Hepatic stellate cell (primary cell): ENCODE results near the gene TMEM138.
"Not testable (repeated sequence)": the region's sequence is repeated elsewhere in the genome, so short reads cannot be mapped to it uniquely, and the experiment has no call there.

ENCODE experiments used
- DNase-seq: peaks from one replicate; pipeline ENCODE4 v3.0.0; 2011; ENCODE audit warnings: low spot score

Gene TMEM138

GRCh38 chr11:61364012-61364675 is 2.0 kb downstream of the TMEM138 start:
- DNase-seq: no peak

- DNase-seq: no peak
These were observed 5.2 kb downstream of the TMEM138 start for GRCh38 chr11:61367406-61367805.

GRCh38 chr11:61368646-61369045 is 6.5 kb downstream of the TMEM138 start:
- no peak for DNase-seq

GRCh38 chr11:61369372-61370348 is 7.5 kb downstream of the TMEM138 start:
- peak; percentile 49 for DNase-seq

GRCh38 chr11:61370349-61371005 is 8.3 kb downstream of the TMEM138 start:
- no peak for DNase-seq

GRCh38 chr11:61372659-61373420 is 10.7 kb downstream of the TMEM138 start:
- no peak for DNase-seq

GRCh38 chr11:61375761-61376108 is 13.6 kb downstream of the TMEM138 start:
- no peak for DNase-seq

GRCh38 chr11:61377461-61378160 is 15.4 kb downstream of the TMEM138 start:
- DNase-seq: no peak

DNA sequence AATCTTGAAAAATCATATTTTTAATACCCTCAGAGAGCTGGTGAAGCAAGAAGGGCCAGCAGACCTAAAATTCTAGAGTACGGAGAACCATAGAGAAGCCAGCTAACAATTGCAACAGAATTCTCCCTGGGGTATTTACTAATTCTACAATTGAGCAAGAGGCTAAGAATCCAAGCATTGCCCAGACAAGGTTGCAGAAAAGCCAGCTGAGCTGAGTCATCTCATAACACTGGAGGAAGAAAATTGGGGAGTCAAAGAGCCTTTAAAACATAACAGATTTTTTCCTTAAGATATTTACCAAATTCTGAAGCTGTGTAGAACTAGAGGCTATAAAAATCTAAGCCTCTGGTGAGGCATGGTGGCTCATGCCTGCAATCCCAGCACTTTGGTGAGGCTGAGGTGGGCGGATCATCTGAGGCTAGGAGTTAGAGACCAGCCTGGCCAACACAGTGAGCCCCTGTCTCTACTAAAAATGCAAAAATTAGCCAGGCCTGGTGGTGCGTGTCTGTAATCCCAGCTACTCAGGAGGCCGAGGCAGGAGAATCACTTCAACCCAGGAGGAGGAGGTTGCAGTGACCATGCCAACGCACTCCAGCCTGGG is 16.6 kb downstream of the TMEM138 start:
- DNase-seq: peak; percentile 94

- DNase-seq: no peak
These were observed 18.7 kb downstream of the TMEM138 start for GRCh38 chr11:61380884-61381283.

GRCh38 chr11:61383859-61384258 is 21.7 kb downstream of the TMEM138 start:
- DNase-seq: not testable (repeated sequence)

- no peak for DNase-seq
These were observed 22.4 kb downstream of the TMEM138 start for GRCh38 chr11:61384271-61385242.

DNA sequence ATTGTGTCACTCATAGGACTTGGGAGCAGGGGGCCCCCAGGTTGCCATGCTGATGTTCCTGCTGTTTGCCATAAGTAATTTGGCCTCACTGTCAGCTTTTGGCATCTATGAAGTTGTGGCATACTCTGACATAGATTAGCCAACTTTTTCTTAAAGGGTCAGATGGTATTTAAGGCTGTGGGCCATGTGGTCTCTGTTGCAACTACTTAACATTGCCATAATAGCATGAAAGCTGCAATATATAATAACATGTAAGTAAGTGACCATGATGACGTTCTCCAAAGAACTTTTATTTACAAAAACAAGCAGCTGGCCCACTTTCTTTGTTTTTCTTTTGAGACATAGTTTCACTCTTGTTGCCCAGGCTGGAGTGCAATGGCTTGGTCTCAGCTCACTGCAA is 28.0 kb downstream of the TMEM138 start:
- no peak for DNase-seq

- DNase-seq: peak; percentile 44
These were observed 30.9 kb downstream of the TMEM138 start for GRCh38 chr11:61392981-61393595.

GRCh38 chr11:61401173-61401572 is 39.0 kb downstream of the TMEM138 start:
- DNase-seq: no peak

- DNase-seq: no peak
These were observed 39.4 kb downstream of the TMEM138 start for GRCh38 chr11:61401573-61401972.

DNA sequence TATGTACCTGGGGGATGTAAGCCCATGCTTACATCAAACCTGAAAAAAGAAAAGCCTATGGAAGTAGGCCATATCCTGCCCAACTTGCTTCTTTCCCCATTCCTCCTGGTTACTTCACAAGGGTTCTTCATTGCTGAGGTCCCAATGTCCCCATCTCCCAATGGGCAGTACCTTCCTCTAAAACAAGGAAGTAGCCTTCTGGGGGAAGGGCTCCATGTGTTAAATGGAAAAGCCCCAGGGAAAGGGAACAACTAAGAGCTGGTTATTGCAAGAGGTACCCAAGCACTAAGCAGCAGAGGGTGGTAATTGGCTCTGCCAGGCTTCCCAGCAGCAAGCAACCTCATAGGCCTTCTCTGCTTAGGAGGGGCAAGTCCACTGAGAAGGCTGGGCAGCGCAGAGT is 41.5 kb downstream of the TMEM138 start:
- no peak for DNase-seq

GRCh38 chr11:61404103-61404502 is 41.9 kb downstream of the TMEM138 start:
- no peak for DNase-seq

DNA sequence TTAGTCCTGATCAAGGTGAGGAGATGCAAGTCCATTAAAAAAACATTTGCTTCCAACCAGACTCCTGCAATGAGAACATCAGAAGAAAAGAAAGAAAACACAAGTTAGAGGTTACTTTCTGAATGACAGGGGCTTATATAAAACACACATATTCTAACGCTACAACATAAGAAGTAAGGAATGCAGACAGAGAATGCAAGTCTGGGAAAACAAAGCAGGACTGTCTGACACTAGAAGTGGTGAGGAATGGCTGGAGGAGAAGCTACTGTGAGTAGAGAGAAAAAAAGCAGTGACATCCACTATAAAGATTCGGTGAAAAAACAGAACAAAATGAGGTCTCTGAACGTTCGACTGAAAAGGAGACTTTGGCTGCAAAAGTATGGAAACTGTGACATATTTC is 42.5 kb downstream of the TMEM138 start:
- DNase-seq: no peak
